Endothelial cell (in vitro differentiated cells): ENCODE measurements around the gene SNX25. TPM values are rescaled to one million over a fixed set of nuclear protein-coding genes. Genes with fewer than 3 reads are reported as not detected.

Experiments
- DNase-seq: peaks from one replicate; pipeline ENCODE4 v3.0.0; 2021; ENCODE audit warnings: low spot score
- H3K27ac Mint-ChIP-seq: one replicate; pipeline ENCODE4 v1.8.0; 2021; ENCODE audit warnings: mixed read lengths, inconsistent platforms; ENCODE audit not compliant: unreplicated experiment
- H3K27me3 Mint-ChIP-seq: one replicate; pipeline ENCODE4 v1.8.0; 2021; ENCODE audit warnings: mild to moderate bottlenecking, moderate library complexity, mixed read lengths, inconsistent platforms; ENCODE audit not compliant: unreplicated experiment
- H3K36me3 Mint-ChIP-seq: one replicate; pipeline ENCODE4 v1.8.0; 2021; ENCODE audit warnings: mild to moderate bottlenecking, low read depth, mixed read lengths, inconsistent platforms; ENCODE audit not compliant: unreplicated experiment
- H3K4me1 Mint-ChIP-seq: one replicate; pipeline ENCODE4 v1.8.0; 2021; ENCODE audit warnings: mild to moderate bottlenecking, mixed read lengths, inconsistent platforms; ENCODE audit not compliant: unreplicated experiment
- H3K4me3 Mint-ChIP-seq: one replicate; pipeline ENCODE4 v1.8.0; 2021; ENCODE audit warnings: mild to moderate bottlenecking, mixed read lengths, inconsistent platforms; ENCODE audit not compliant: unreplicated experiment
- H3K9me3 Mint-ChIP-seq: one replicate; pipeline ENCODE4 v1.8.0; 2021; ENCODE audit warnings: mixed read lengths, inconsistent platforms; ENCODE audit not compliant: unreplicated experiment
- CTCF ChIP-seq: fragments of 200-600 bp; sonication (generic); IDR thresholded peaks from one replicate; pipeline ENCODE4 v1.5.0; 2021; ENCODE audit warnings: antibody characterized with exemption; ENCODE audit not compliant: unreplicated experiment
- total RNA-seq: library from RNA; stranded (reverse); fragmentation: NEBNext Ultra II Directional; extraction: Animal tissue kit (Norgen Biotek cat#: 25700); gene quantifications from one replicate; pipeline ENCODE4 v1.2.1, GENCODE V29; 2021; ENCODE audit not compliant: unreplicated experiment

The SNX25 gene
- total RNA-seq, 1 donor from 2014 or later, result 19.3 TPM

- no peak for TF ChIP-seq CTCF
- no peak overlapping the region for H3K4me3 Mint-ChIP-seq
- DNase-seq, result no peak
- H3K27me3 Mint-ChIP-seq, result no peaks in the 10 kb centered on the region
- H3K36me3 Mint-ChIP-seq, result peaks cover 6% of the 10 kb centered on the region
- H3K4me1 Mint-ChIP-seq, result no peaks in the 10 kb centered on the region
- H3K27ac Mint-ChIP-seq, result no peak overlapping the region
- no peaks in the 10 kb centered on the region for H3K9me3 Mint-ChIP-seq
These were observed 35.4 kb downstream of the SNX25 start for GRCh38 chr4:185244763-185245162.

- H3K27ac Mint-ChIP-seq, result no peak overlapping the region
These were observed 37.1 kb downstream of the SNX25 start for GRCh38 chr4:185246453-185246852.

GRCh38 chr4:185247151-185247550, 37.8 kb downstream of the SNX25 start:
- Mint-ChIP-seq H3K27me3 (peaks cover 1% of the 10 kb centered on the region), H3K9me3 (no peaks in the 10 kb centered on the region), H3K4me3 (no peak overlapping the region), H3K27ac (no peak overlapping the region), H3K36me3 (no peaks in the 10 kb centered on the region), H3K4me1 (peaks cover 4% of the 10 kb centered on the region)
- no peak for TF ChIP-seq CTCF
- DNase-seq, result no peak

More at GRCh38 chr4:185246453-185246852, 37.1 kb downstream of the SNX25 start:
- no peak for TF ChIP-seq CTCF
- Mint-ChIP-seq H3K36me3 (peaks cover 6% of the 10 kb centered on the region), H3K9me3 (no peaks in the 10 kb centered on the region), H3K4me1 (peaks cover 2% of the 10 kb centered on the region), H3K4me3 (no peak overlapping the region), H3K27me3 (peaks cover 1% of the 10 kb centered on the region)
- DNase-seq, result no peak

- Mint-ChIP-seq H3K9me3 (no peaks in the 10 kb centered on the region), H3K4me1 (peaks cover 4% of the 10 kb centered on the region), H3K27ac (no peak overlapping the region), H3K4me3 (no peak overlapping the region), H3K36me3 (no peaks in the 10 kb centered on the region), H3K27me3 (peaks cover 1% of the 10 kb centered on the region)
- DNase-seq, result no peak
- no peak for TF ChIP-seq CTCF
These were observed 39.1 kb downstream of the SNX25 start for GRCh38 chr4:185248393-185249039.

GRCh38 chr4:185249105-185249504, 39.7 kb downstream of the SNX25 start:
- DNase-seq, result no peak
- TF ChIP-seq CTCF, result no peak
- Mint-ChIP-seq H3K27ac (no peak overlapping the region), H3K4me1 (peaks cover 7% of the 10 kb centered on the region), H3K27me3 (peaks cover 1% of the 10 kb centered on the region), H3K36me3 (no peaks in the 10 kb centered on the region), H3K9me3 (no peaks in the 10 kb centered on the region), H3K4me3 (no peak overlapping the region)
